Panc1 (cell line): ENCODE results near the gene ADAMTS2. TPM values are rescaled to one million over a fixed set of nuclear protein-coding genes. Genes with fewer than 3 reads are reported as not detected.

Experiments
- ATAC-seq: fragments of 200-7000 bp; cut with Tn5 transposase; 2 replicates; pipeline ENCODE4 v1.9.1; 2020; ENCODE audit warnings: mild to moderate bottlenecking, moderate library complexity
- BruUV-seq: library from RNA; stranded (reverse); fragments of 400-500 nt; replicated peaks from 2 replicates; lab custom pipeline; 2021; lab: Mats Ljungman, UMichigan
- CTCF ChIA-PET: fragments of 300-600 bp; sonication (Branson Sonifier 250); formaldehyde crosslinking; loops from one replicate; lab custom pipeline; 2022; ENCODE audit warnings: antibody characterized with exemption; lab: Charles Lee
- POLR2A ChIA-PET: fragments of 300-600 bp; sonication (Branson Sonifier 250); formaldehyde crosslinking; loops from one replicate; lab custom pipeline; 2022; ENCODE audit warnings: antibody characterized with exemption; lab: Charles Lee
- DNase-seq: peaks from one replicate; pipeline ENCODE4 v3.0.0-alpha.2; 2010; ENCODE audit warnings: low read depth, low spot score
- H3K27ac ChIP-seq: 2 replicates; pipeline ENCODE4 v1.5.1; 2011; ENCODE audit warnings: mild to moderate bottlenecking, low read length, inconsistent platforms
- H3K27me3 ChIP-seq: fragments of 200-500 bp; sonication (Bioruptor generic); 2 replicates; pipeline ENCODE4 v1.6.0; 2014; ENCODE audit warnings: low read length, inconsistent platforms; ENCODE audit not compliant: control insufficient read depth, insufficient read depth
- H3K36me3 ChIP-seq: fragments of 200-500 bp; sonication (Bioruptor generic); 2 replicates; pipeline ENCODE4 v1.5.1; 2014; ENCODE audit warnings: inconsistent platforms, mild to moderate bottlenecking, low read length, moderate library complexity; ENCODE audit not compliant: control insufficient read depth, insufficient read depth
- H3K4me1 ChIP-seq: 2 replicates; pipeline ENCODE4 v1.5.1; 2011; ENCODE audit warnings: inconsistent platforms, mild to moderate bottlenecking, low read length, moderate library complexity; ENCODE audit not compliant: control insufficient read depth, insufficient read depth
- H3K4me3 ChIP-seq, 2 experiments: 2 replicates each; pipeline ENCODE4 v1.5.1; 2011 to 2012; ENCODE audit warnings: low read depth in 2 of 2, low read length in 2 of 2, mild to moderate bottlenecking in 2 of 2, inconsistent platforms in 1 of 2, moderate library complexity in 1 of 2
- H3K9me3 ChIP-seq: fragments of 200-500 bp; sonication (Bioruptor generic); 2 replicates; pipeline ENCODE4 v1.5.1; 2014; ENCODE audit warnings: low read depth, mild to moderate bottlenecking, inconsistent platforms, low read length, moderate library complexity; ENCODE audit not compliant: control insufficient read depth, insufficient read depth
- CTCF ChIP-seq: fragments of 450-650 bp; IDR thresholded peaks from 2 replicates; pipeline ENCODE4 v1.5.1; 2017; ENCODE audit warnings: mild to moderate bottlenecking
- POLR2AphosphoS5 ChIP-seq: IDR thresholded peaks from 2 replicates; pipeline ENCODE4 v1.6.1; 2012; ENCODE audit warnings: mild to moderate bottlenecking, low read depth, low read length, moderate library complexity
- REST ChIP-seq, 2 experiments: IDR thresholded peaks; 2 replicates each; pipeline ENCODE4 v1.6.1; 2011 to 2012; ENCODE audit warnings: low read depth in 2 of 2, control low read depth in 1 of 2, low read length in 1 of 2, mild to moderate bottlenecking in 1 of 2, moderate library complexity in 1 of 2; ENCODE audit not compliant: insufficient read depth in 1 of 2
- SIN3A ChIP-seq: IDR thresholded peaks from 2 replicates; pipeline ENCODE4 v1.6.1; 2012; ENCODE audit warnings: low read depth, mild to moderate bottlenecking, low read length, moderate library complexity, borderline replicate concordance; ENCODE audit not compliant: insufficient read depth
- TCF7L2 ChIP-seq: IDR thresholded peaks from 2 replicates; pipeline ENCODE4 v1.6.1; 2011; ENCODE audit warnings: mild to moderate bottlenecking, low read depth, low read length, inconsistent platforms
- in situ Hi-C: cut with HindIII; loops from 2 replicates; pipeline ENCODE4 v1.10.0; 2016; ENCODE audit warnings: low sequenced_read_pairs, low pct_unique_long_range_greater_than_20kb
- intact Hi-C: fragments of 100-400 bp; cut with micrococcal nuclease; formaldehyde crosslinking; loops from one replicate; pipeline ENCODE4 v1.10.0; 2022; ENCODE audit not compliant: unreplicated experiment
- total RNA-seq: library from RNA; stranded (reverse); gene quantifications from one replicate; pipeline ENCODE4 v1.2.1, GENCODE V29; 2021; ENCODE audit not compliant: unreplicated experiment

The ADAMTS2 gene
- total RNA-seq, 1 experiment from 2014 or later: 0.13 TPM

GRCh38 chr5:179342577-179342976, 2.7 kb downstream of the ADAMTS2 start:
- BruUV-seq: no TSS peak
- no peaks in the 10 kb centered on the region for H3K9me3 ChIP-seq
- H3K4me3 ChIP-seq: no peak overlapping the region
- ChIA-PET POLR2A (no interaction called here), CTCF (no interaction called here)
- in situ Hi-C loops: no loop called here
- H3K27ac ChIP-seq: no peak overlapping the region
- TF ChIP-seq POLR2AphosphoS5 (no peak), TCF7L2 (no peak), SIN3A (no peak), REST (IDR thresholded peaks at IDR 0.05; ENCODE audit: insufficient read depth in 1 of 2, low read depth in 2 of 2, low read length in 1 of 2) (no peak), CTCF (no peak)
- ATAC-seq (no peak), DNase-seq (no peak)
- no peaks in the 10 kb centered on the region; the same call in 1 of the 2 replicates for H3K27me3 ChIP-seq
- intact Hi-C loops: no loop called here
- H3K4me1 ChIP-seq: no peaks in the 10 kb centered on the region; the same call in 1 of the 2 replicates
- H3K36me3 ChIP-seq: no peaks in the 10 kb centered on the region

- TF ChIP-seq TCF7L2 (no peak), SIN3A (no peak), REST (IDR thresholded peaks at IDR 0.05; ENCODE audit: insufficient read depth in 1 of 2, low read depth in 2 of 2, low read length in 1 of 2) (no peak), CTCF (no peak), POLR2AphosphoS5 (no peak)
- H3K4me3 ChIP-seq: no peak overlapping the region
- in situ Hi-C loops: no loop called here
- no TSS peak for BruUV-seq
- H3K36me3 ChIP-seq: no peaks in the 10 kb centered on the region
- H3K27ac ChIP-seq: no peak overlapping the region
- DNase-seq (no peak), ATAC-seq (no peak)
- intact Hi-C loops: no loop called here
- no peaks in the 10 kb centered on the region; the same call in 1 of the 2 replicates for H3K4me1 ChIP-seq
- POLR2A ChIA-PET: no interaction called here
- H3K9me3 ChIP-seq: no peaks in the 10 kb centered on the region
- CTCF ChIA-PET: no interaction called here
- no peaks in the 10 kb centered on the region; the same call in 1 of the 2 replicates for H3K27me3 ChIP-seq
These were observed 4.8 kb downstream of the ADAMTS2 start for GRCh38 chr5:179340465-179340864.
